Amniotic epithelial cell (primary cell): ENCODE results near the gene UTP15.

ENCODE experiments used
- DNase-seq: peaks from one replicate; pipeline ENCODE4 v3.0.0-alpha.2; 2010; ENCODE audit warnings: low read depth

UTP15 gene

GRCh38 chr5:73623060-73623459 is 57.5 kb downstream of the UTP15 start:
- no peak for DNase-seq

GRCh38 chr5:73623901-73624404 is 58.4 kb downstream of the UTP15 start:
- DNase-seq: no peak

GRCh38 chr5:73624888-73625287 is 59.3 kb downstream of the UTP15 start:
- no peak for DNase-seq

- no peak for DNase-seq
These were observed 59.9 kb downstream of the UTP15 start for GRCh38 chr5:73625372-73625943.

- DNase-seq: peak; percentile 52
These were observed 60.6 kb downstream of the UTP15 start, which contains the start of gene ARHGEF28 for GRCh38 chr5:73625944-73626811. Gene ARHGEF28 (plus strand): TSS chr5:73626196. CDS start chr5:73684852, 58,656 bp downstream.

GRCh38 chr5:73626814-73627313 is 61.3 kb downstream of the UTP15 start:
- no peak for DNase-seq

- no peak for DNase-seq
These were observed 63.9 kb downstream of the UTP15 start for GRCh38 chr5:73629456-73629855.

- DNase-seq: peak; percentile 52
These were observed 65.2 kb downstream of the UTP15 start for GRCh38 chr5:73630765-73631164.

- no peak for DNase-seq
These were observed 66.0 kb downstream of the UTP15 start for GRCh38 chr5:73631500-73631899.
